Inflammatory macrophage treated with lipopolysaccharide for 4 hours (primary cell): ENCODE data around the gene HIC1.
A peak's percentile ranks its signal among the peaks of the same experiment; 100 is the strongest.

ENCODE experiments used
- DNase-seq: peaks from one replicate; pipeline ENCODE4 v3.0.0-alpha.2; 2020

The HIC1 gene

DNA sequence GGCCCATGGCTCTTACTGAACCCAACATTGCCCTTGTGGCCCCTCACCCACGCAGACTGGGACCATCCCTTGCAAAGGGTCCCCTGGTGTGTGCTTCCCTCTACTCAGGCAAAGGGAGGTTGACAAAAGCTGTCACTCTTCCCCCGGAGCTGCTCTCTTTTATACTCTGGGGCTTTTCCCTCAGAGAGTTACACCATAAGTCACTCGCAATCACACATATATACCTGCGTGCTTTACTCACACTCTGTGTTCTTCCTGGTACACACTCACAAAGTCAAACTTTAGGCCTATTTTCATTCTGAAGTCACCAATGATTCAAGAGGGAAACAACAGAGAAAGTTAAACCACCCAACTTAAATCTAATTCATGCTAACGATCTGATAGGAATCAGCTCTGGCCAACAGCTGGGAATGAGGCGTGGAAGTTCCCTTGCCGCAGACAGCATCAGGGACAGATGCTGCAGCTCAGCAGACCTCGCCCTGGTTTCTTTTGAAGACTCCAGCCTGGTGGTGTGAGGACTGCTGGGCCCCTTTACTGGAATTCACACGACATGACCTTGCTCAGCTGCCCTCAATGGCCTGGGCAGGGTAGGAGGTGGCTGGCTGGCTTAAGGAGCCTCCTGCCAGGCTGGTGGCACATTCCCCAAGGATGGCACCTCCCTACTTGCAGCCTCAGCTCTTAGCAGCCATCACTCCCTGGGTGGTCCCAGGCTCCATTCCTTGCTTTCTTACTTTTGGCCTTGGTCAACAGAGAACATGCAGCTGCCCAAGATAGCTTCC lies 27.3 kb downstream of the HIC1 start:
- no peak for DNase-seq

DNA sequence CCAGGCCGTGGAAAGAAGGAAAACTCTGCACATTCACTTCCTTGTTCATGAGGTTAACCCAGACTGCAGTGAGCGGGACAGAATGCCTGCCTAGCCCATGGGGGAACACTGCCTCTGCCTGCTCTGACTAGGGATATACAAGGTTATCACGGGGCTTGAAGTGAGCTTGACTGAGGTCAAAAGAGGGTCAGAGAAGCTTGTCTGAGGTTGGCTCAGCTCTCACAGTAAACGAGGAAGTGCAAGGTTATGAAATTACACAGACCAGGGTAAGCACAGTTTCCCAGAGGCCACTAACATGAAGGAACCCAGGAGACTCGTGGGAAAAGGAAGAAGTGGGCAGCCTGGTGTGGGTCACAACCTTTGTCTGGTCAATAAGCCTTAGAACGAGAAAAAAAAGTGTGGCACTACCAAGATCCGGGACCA lies 28.7 kb downstream of the HIC1 start:
- peak; percentile 98 for DNase-seq

DNA sequence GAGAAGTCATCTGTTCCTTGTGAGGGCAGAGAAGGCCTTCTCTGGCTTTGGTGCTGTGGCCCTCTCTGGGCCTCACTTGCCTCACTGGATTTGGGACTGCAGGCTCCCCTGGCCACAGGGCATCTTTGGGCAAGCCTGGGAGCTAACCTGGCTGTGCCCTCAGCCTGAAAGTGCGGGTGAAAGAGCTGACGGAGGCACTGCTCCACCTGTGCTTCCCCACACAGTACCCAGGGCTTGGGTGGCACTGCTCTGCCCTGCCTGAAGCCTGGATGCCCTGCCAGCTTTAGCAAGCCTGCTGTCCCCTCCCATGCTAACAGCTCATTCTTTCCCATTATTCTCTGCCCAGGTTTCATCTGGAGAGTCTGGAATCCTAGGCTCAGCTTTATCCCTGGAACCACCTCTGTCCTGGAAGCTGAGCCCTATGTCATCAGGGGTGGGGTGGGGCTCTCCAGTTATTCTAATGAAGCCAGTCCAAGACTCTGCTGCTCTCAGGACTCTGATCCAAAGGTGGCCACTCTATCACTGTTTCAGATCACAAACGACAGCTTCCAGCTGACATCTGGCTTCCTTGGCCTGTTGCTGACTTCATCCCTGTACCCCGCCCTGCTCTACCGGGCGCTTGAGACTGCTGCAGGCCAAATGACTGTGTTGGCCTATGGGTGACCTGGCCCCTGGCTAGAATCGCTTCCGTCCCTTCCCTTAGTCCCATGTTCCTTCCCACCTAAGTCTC lies 29.3 kb downstream of the HIC1 start:
- DNase-seq, result peak; percentile 55

DNA sequence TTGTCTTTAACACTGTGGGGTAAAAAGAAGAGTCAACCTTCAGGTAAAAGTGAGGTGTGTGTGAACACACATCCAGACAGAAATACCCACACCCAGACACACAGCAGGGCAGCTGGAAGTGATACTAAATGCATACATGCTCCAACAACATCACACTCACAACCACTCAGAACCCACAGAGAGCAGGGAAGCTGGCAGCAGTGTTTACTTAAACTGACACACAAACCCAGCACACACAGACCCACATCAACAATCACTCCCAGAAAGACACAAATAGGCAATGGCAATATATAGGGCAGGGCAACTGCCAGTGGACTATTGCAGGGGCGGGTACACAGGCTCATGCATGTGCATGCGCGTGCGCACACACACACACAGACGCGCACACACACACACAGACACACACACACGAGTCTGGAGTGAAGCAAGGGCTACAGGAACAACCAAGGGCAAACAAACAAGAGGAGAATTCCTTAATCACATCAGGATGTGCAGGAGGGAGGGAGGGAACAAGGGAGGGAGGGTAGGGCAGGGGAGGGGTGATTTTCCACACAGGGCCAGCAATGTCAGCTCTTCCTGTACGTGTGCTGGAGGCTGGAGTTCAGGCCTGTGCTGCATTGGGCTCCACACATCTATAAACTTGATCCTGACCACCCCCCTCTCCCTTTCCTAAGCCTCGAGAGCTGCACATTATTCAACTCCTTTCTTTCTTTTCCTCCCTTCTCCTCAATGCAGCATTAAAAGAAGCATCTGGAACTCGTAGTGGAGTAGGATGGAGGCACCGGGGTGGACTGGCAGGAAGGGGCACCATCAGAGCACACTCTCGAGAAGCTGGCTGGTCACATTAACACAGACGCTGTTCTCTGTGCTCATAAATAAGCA lies 30.1 kb downstream of the HIC1 start:
- DNase-seq, result peak; percentile 16

DNA sequence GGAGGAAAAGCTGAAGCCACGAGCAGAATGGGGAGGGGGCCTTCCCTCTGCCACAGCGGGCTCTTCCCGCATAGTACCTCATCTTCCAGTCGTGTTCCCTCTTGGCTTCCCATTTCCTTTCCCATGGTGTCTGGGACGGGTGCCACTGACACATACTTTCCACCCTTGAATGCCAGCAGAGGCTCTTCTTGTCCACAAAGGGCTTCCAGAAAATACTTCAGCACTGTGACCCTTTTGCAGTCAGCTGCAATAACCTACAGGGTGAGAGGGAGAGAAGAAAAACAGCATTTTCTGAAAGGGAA lies 30.7 kb downstream of the HIC1 start:
- DNase-seq, result no peak

DNA sequence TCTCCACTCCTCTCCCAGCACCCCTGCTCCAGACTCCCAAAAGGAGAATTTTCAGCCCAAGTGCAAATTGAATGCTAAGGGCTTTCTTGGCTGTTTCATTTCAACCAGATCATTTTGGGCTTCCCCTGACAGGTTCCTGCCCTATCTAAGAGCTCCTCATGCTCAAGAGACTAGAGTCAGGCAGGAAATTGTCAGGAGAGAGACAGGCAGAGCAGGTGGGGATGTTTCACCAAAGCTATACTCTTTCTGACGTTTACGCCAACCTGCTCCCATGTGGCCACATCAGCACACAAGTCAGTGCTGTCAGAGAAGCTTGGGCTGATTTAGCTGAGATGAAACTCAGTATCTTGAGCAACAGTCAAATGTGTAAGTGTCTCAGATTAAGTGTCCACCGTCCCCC lies 31.4 kb downstream of the HIC1 start:
- no peak for DNase-seq

DNA sequence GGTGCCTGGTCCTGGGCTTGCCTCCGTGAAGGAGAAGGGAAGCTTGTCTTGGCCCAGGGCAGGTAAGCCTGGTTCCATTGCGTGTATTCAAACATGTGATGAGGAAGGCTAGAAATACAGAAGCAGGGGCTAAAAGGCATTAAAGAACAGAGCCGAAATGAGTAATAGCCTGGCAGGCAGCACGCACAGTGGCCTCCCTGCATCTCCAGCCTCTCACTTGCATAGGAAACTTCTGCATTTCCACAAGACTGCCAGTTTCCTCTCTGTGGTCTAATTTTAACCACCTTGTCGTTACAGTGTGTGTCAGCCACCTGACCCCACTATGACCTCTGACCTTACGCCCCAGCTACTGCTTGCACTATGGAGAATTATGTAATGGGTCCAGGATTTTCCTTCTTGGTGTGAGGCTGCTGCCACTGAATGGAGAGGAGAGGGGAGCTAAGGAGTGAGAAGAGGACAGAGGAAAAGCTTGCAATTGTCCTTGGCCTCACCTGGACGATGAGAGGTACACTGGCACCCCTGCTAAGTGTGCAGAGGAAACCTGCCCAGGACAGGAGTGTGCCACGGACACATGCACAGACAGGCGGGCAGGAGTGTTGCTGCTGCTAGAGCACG lies 32.8 kb downstream of the HIC1 start:
- peak; percentile 97 for DNase-seq

DNA sequence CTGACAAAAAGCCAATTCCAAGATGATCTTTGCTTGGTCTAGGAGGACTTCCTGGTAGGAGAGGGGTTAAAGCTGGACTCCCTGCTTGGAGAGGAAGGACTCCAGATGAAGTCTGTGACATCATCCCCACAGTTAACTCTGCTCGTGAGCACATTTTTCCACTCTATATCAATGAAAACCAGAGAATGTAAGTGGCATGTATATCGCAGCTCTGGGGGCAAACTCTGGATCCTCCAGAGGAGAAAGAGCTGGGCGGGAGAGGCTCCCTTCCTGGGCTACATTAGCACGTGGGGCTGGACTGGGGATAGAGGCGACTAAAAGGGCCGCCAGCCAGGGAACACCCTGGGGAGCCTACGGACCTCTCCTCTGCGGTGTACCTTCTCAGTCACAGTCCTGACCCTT lies 34.1 kb downstream of the HIC1 start:
- DNase-seq, result peak; percentile 67

DNA sequence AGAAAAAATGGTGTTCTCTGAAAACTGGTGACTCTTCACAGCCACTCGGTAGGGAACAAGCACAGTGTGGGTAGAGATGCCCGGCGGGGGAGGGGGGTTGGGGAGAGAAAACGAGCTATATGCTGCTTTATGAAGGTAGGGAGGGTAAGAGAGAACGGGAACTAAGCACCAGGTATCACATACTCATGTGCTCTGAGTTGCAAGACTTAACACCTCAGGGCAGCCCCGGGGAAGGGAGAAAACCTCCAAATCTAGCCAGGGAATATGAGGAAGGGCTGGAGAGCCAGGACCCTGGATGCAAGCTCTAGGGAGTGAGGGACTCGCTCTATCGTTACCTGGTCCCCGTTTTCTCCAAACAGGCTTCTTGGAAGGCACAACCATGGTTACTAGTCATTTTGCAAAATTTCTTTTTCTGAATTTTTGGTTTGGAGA lies 35.3 kb downstream of the HIC1 start:
- peak; percentile 41 for DNase-seq

DNA sequence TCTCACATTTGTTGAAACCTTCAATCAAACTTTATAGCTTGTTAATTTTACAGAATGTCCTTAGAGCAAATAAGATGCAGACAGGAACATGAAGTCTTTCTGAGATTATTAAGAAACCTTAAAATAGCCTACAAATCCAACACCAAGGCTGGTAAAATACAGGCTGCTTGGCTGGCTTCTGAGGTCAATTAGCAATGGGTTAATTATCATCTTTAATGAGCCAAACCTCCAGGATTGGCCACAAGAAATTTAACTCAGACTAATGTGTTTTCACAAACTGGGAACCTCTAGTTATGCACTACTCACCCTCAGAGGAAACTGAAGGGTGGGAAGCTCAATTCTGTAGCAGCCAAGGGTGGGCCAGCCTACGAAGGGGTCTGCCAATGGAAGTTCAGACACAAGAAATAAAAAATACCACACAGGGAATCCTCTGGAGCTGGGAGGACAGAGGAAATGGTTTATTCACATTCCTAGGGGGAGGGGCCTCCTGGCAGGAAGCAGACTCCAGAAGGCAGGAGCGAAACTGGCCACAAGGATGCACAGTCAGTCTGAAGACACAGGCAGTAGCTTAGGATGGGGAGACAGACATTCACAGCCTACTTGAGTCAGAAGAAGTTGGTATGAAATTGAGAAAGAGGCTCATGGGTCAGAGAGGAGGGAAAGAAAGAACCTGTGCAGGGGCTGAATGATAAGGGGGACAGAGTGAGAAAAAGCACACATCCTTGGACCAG lies 36.1 kb downstream of the HIC1 start:
- peak; percentile 40 for DNase-seq

DNA sequence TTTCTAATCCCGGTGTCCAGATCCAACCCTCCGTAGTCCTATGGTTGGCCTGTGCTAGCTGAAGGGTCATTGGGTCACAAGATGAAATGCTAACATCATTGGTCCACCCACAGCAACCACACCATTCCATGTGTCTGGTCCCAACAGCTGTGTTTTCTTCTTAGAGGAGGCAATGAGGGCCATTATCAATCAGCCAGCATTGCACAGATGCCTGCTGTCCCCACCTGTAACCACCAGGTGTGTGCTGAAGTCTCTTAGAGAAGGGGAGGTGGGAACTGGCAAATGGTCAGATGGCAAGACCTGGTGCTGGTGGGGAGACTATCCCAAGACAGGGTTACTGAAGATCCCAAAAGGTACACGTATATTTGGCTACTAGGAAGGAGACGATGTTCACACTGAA lies 37.4 kb downstream of the HIC1 start:
- no peak for DNase-seq

DNA sequence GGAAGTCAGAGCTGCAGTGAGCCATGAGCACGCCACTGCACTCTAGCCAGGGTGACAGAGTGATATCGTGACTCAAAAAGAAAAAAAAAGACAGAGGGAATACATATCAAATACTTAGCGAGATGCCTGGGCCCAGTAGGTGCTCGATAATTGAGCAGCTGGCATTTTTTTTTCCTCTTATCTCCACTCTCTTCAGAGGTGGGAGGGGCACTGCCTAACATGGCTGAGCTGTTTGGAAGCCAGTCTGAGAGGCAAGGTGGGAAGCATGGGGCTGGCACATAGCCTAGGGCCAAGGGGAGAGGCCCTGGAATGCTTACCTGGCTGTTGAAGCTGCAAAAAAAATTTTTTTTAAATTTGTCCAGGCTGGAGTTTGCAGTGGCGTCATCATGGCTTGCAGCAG lies 38.4 kb downstream of the HIC1 start:
- no peak for DNase-seq

DNA sequence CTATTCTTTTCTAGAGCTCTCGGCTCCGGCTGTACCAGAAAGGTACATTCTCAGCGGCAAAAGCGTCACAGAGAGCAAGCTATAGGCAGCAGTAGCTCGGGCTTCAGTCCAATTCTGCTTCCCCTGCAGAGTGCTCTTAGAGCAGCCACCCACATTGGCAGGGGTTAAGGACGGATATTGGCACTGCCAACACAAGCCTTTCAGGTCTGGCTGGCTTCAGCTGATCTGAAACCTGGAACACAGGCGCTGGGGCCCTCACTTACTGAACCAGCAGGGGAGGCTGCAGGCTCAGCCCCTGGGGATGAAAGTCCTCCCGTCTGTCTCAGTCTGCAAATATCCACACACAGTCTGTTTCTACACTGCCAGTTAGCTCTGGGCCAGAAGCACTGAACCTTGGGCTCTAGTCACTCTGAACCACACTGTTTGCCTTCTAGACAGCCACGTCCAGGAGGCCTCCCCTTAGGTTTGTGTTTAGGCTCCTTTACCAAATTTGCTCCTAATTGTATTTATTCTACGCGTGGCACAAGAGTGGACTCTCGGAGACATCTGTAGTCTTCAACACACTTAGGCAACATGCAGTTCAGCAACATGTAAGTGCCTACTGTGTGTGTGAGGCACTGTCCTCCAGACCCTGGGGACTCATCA lies 40.1 kb downstream of the HIC1 start:
- DNase-seq, result no peak

DNA sequence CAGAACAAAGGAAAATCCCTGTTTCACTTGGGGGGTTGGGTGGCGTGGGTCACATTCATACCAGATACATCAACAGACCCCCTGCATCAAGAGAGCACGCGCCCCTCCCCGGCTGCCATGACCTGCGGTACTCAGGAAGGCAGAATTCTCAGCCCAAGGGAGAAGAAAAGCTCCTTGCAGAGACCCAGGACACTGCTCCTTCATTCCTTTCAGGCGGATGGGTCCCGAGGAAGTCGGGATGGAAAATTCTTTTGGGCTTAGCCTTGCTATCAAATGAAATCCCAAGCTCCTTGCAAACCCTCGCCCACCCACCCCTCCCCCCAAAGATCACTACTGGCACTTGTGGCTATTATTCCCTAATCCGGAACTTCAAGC lies 40.6 kb downstream of the HIC1 start:
- DNase-seq, result no peak

DNA sequence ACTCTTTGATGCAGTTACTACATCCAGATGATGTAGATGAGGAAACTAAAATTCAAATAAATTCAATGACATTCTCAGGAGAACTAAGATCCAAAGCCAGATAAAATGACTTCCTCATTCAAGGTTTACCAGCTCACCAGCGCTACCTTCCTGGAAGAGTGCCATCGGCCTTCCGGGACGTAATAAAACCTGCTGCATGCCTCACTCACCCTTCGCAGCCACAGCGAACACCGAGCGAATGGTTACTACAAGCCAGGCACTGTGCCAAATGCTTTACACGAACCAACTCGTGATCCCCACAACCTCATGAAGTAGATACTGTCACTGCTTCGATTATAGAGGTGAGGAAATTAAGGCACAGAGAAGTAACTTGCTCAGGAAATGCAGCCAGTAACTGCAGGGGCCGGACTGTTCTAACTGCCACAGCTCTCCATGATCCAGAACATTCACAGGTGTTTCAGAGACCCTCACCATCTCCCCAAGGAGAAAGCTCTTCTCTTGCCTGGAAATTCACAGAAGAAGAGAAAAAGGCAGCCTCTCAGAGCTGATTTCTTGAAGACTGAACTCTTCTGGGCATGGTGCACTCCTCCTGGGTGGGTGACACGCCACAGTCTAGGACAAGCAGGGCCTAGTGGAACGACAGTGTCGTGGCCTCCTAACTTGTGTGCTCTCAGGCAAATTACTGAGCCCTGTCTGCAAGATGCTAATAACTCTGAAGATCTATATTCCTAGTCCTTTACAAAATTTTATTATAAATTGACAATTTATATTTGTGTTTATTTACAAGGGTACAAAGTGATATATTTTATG lies 46.8 kb downstream of the HIC1 start:
- peak; percentile 37 for DNase-seq

DNA sequence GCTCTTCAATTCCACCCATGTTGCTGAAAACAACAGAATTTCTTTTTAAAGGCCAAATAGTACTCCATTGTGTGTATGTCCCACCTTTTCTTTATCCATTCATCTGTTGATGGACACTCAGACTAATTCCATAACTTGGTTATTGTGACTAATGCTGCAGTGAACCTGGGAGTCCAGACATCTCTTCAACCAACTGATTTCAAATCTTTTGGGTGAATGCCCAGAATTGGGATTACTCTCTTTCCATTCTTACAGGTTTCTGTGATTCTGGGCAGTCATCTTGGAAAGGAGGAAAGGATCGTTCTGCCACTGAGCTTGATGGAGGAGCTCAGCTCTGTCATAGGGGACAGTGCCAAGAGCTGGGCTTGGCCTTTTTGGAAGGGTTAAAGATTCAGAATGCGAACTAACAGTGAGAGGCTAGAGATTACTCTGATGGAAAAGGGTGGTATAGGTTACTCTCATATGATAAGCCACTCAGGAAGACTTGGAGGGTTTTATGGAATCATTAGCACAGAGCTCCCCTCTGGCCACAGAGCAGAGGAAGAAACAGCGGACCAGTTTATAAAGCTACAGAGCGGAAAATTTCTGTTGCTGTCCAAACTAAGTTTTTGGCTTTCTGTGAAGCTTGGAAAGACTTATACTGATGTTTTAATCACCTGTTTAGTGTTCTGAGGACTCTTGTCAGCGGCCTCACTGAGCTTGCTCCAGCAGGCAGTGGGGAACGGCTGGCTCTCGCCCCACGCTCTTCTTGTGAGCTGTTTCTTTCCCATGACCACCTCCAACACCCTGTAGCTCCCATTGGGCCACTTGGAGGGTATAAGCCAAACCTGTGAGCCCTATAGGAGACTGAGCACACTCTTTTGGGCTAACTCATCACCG lies 48.3 kb downstream of the HIC1 start:
- no peak for DNase-seq

DNA sequence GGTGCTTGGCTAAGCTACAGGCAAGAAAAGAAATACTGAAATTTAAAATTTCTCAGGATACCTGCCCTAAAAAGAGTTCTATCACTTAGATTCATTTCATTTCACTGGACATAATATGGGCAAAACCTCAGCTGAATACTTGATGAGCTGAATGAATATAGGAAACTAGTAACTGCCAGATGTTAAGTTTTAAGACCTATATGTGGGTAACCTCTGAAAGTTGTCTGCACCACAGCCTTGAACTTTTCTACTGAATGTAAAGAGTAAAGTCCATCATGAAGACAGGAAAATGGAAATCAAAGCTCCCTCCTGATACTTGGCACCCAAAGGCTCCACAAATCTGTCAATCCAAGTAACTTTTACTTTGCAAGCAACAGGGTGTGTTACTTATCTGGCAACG lies 50.8 kb downstream of the HIC1 start:
- no peak for DNase-seq

DNA sequence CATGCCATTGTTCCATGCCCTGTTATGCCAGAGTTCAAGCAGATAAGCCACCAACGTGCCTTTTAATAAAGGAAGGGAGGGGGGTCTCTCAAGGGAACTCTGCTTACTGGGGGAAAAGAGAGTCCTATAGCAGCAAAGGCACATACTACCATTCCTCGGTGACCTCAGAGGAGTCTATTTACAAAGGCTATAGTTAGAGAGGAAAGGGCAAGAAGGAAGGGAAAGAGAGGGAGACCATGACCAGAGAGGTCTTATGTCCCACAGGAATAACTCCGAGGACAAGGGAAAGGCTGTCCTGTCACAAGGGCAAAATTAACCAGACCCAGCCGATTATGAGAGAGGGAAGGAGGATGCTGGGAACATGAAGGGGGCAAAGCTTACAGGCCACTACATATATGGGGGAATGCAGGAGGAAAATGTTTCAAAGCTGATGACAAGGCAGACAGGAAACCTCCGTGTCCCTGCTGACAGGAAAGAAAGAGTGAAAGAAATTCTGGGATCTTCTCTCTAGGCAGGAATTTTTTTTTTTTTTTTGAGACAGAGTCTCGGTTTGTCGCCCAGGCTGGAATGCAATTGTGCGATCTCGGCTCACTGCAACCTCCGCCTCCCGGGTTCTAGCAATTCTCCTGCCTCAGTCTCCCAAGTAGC lies 51.5 kb downstream of the HIC1 start:
- no peak for DNase-seq

DNA sequence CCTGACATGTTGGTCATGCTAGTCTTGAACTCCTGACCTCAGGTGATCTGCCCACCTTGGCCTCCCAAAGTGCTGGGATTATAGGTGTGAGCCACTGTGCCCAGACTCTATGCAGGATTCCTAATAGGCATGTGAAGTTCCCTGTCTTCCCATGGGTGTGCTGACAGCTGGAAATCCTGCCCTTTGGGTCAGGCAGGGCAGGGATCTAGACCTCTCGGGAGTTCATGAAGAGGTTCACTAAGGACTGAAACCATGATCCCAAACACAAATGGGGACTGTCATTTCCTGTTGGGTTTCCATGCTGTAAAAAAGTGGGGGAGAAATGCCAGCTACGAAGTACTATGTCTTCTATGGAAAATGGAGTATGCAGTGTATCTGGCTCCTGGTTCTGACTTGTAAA lies 52.1 kb downstream of the HIC1 start:
- DNase-seq, result no peak

DNA sequence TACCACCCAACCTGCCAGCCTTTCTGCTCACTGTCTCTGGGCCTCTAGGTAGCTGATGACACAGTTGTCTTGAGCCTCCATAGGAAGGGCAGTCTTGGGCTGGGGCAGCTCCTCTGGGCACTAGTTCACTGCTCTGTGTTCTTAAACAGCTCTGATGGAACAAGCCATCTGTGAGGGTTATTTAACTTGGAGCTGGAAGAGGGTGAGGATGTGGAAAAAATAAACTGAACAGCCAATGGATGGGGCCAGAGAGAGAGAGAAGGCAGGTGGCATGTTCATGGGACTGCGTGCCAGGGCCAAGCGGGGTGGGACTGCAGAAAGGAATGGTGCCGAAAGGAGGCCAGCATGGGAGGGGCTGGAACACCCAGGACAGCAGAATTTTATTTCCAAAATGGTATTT lies 52.6 kb downstream of the HIC1 start:
- no peak for DNase-seq
